NCI-H510A treated with DMSO at 0.1 percent for 48 hours (cell line): Measurements from ENCODE around the gene DPYSL4.
A peak's percentile ranks its signal among the peaks of the same experiment; 100 is the strongest.

Experiments
- DNase-seq: peaks from one replicate; lab custom pipeline; 2025; lab: John Stamatoyannopoulos, UW

Gene DPYSL4

GRCh38 chr10:132228616-132229015, 41.9 kb downstream of the DPYSL4 start:
- DNase-seq, result no peak

DNA sequence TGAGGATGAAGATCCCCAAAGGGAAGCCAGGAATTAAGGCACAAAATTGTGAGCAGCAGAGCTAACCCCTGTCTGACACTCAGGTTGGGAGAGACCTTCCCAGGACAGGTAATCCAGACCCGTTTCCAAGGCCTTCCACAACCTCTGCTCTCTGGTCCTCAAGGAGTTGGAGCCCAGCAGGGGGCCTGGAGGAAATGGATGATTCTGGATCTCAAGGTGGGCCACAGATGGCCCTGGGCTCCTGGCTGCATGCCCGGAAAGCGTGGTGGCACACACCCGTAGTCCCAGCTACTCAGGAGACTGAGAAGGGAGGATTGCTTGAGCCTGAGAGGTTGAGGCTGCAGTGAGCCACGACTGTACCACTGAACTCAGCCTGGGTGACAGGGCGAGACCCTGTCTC, 42.3 kb downstream of the DPYSL4 start:
- no peak for DNase-seq

DNA sequence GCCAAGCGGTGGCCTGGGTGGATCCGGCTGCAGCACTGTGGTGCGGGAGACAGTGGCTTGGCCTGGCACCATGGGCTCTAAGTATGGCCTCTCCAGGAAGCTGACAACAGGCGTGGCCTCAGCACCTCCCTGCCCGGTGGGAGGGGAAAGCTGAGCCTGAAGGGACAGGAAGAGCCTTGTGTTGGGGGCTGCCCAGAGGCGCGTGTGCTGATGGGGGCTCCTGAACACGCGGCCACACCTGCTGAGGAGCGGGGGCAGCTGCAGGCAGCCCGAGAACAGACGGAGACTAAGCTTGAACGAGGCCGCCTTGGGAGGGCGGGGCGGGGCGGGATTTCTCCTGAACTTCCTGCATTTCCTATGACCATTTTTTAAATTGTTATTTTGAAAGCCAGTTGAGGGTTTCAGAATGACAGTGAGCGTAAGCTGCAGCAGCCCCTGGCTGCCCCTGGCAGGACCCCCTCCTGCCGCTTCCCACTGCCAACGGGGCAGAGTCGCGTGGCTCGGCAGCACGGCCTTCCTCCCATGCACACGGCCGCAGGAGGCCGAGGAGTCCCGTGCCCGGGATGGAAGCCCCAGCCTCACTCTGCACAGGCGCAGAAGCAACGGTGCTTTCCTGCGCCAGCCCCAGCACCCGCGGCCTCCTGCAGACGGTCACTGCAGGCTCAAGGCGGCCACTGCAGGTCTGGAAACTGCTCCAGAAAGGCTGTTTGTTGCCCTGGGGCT, 43.2 kb downstream of the DPYSL4 start:
- DNase-seq, result no peak

DNA sequence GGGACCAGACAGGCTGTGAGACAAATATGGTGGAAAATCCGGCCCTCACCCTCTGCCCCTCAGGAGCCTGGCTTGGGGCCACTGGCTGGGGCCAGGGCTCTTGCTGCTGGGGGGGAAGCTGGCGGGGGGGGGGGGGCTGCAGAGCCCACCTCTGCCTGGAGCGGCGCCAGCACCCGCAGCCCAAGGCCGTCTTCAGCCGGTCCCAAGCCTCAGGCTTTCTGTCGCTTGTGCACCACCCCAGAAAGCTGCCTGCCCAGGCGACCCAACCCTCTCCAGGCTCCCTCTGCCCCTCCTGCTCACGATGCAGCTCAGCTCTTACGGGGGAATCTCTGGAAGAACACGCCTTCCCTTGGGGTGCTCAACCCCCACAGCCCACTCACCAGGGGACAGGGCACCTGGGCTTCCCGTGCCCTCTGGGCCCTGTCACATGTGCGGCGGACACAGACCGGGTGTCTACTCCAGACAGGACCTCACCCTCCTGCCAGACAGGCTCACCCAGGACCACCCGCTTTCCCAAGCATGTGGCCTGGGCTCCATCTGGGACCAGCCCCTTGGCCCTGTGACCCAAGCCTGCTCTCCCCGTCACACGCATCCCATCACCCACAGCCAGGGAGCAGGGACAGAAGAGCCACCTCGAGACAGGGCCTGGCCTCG, 43.9 kb downstream of the DPYSL4 start:
- no peak for DNase-seq

GRCh38 chr10:132231656-132232022, 44.9 kb downstream of the DPYSL4 start:
- no peak for DNase-seq

GRCh38 chr10:132232023-132232951, 45.5 kb downstream of the DPYSL4 start:
- DNase-seq, result peak; percentile 88

DNA sequence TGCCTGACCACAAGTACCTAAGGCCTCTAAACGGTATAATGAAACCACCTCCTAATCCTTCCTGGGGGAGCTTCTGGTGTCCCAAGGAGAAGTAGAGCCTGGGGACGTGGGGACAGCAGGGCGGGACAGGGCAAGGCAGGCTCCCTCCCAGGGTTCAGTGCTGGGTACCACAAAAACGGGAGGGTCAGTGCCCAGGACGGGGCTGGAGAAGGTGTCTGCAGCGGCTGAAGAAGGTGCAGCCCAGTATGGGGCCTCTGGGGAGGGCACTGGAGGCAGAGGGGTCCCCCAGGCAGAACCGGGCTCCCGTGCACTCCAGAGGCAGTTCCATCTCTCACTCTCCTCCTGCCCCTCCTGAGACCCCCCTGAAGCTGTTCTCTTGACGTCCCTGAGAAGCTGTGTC, 46.2 kb downstream of the DPYSL4 start:
- DNase-seq, result no peak

DNA sequence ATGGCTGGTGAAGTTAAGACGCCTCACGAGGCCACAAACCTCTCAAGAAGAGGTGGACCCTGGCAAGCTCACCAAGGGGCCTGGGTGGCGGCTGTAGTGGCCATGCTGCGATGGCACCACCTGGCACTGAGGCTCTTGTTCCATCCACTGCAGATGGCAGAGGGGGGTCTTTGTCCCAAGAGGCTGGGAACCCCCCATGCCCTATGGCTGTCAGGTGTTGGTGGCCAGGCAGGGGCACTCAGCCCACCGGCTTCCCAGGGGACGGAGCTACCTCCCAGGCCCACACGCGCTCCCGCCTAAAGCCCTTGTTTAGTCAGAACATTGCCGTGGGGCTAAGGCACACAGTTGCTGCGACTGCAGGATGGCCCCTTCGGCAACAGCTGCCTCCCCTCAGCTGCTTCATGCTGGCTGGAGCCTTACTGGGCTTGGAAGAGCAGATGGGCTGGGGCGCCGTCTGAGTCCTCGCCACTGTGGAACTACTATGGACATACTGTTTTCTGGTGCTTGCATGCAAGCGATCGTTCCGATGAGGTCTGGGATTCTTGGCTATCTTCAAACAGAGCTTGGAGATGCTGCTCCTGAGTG, 46.8 kb downstream of the DPYSL4 start:
- DNase-seq, result no peak

- no peak for DNase-seq
Measured at GRCh38 chr10:132234860-132235259, 48.1 kb downstream of the DPYSL4 start.

- DNase-seq, result no peak
Measured at GRCh38 chr10:132236161-132236560, 49.4 kb downstream of the DPYSL4 start.

- no peak for DNase-seq
Measured at GRCh38 chr10:132236881-132237280, 50.1 kb downstream of the DPYSL4 start.

GRCh38 chr10:132237396-132237795, 50.6 kb downstream of the DPYSL4 start:
- no peak for DNase-seq

- no peak for DNase-seq
Measured at GRCh38 chr10:132237871-132238270, 51.1 kb downstream of the DPYSL4 start.

DNA sequence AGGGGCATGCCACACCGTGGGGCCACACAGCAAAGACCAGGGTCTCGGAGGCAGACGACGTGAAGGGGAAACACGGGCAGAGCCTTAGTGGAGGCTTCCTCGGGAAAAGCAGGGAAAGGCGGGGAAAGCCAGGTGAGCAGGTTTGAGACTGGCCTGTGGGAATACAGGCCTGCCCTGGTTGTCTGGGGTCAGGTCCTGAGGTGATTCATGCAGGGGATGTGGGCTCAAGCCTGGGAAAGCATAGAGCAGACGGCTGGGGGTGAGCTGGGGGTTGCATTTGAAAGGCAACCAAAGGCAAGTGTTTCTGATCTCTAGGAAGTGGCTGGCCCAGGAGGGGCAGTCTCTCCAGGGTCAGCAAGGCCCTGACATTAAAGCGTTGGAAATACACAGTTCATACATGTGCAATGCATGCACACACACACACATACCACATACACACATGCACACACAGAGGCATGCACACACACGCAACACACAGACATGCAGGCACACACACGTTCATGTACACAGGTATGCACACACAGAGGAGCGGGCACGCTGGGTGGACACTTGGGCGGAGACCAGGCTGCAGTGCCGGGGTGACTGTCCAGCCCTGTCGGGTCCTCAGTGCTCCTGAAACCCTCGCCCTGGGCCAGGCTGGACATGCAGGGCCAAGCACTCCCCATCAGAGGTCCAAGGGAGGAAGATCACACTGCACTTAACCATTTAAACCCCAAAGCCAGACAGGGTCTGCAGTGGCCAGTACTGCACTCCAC, 51.8 kb downstream of the DPYSL4 start:
- DNase-seq, result no peak

DNA sequence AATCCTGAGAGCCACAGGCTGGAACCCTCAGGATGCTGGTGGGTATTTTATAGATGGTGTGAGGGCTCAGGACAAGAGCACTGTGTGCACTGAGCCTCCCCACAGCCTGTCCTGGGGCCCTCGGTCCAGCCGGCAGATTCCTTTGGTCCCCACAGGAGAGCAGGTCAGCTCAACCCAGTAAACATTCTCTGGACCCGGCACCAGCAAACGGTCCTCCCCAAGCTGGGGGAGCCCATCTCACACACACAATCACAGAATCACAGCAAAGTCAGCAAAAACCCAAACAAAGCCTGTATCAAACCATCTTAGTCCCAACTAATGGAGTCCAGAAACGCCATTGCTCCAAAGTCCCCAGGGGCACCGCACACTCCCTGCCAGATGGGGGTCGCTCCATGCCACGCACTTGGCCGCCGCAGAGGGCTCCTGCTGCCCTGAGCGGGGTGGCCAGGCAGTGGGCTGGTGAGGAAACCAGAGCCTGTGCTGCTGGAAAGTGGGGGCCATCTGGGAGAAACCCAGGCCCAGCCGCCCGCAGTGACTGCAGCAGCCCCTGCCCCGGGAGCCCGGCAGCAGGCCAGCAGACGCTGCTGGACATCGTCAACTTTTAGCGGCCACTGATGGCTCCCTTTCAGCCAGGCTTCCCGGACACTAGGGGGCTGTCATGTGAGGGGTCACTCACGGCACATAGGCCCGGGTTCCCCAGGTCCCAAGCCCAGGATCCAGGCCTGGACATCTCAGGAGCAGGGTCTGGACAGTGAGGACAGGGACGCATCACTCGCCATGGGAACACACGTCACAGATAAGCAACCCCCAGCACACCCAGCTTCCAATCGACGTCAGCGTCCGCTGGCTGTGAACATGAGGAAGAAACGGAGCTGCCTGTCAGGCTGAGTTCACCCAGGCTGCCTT, 52.6 kb downstream of the DPYSL4 start:
- no peak for DNase-seq

DNA sequence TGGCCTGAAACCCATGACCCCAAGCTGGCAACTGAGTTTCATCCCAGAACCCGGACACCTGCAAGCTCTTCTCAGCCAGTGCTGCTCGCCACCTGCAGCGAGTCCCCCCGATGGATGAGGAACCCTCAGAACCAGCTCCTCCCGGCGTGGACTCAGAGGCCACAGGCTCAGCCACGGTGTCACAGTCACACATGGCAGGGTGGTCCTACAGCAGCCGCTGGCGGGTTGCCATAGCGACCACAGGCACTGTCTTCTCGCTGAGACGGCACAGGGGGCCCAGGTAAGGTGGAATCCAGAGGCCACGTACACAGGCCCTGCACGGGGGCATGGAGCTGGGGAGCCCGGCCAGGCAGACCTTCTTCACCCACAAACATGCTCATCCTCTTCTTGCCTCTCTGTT, 53.4 kb downstream of the DPYSL4 start:
- no peak for DNase-seq

DNA sequence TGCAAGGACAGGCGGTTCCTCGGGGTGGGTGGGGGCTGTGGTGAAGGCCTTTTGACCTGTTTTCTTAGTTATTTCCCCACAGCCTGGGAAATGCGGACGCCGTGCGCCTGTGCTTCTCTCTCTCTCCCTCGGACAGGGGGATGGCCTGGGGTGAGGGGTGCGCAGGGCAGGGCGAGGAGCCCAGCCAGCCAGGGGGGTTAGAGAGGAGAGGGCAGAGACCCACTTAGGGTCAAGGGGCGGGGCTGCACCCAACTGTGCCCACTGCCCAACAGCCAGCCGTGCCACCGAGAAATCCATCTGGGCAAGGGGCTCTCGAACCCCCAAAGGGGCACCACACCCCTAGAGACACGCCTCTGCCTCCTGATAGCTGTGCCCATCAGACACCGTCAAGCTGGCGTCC, 53.8 kb downstream of the DPYSL4 start:
- DNase-seq, result no peak

DNA sequence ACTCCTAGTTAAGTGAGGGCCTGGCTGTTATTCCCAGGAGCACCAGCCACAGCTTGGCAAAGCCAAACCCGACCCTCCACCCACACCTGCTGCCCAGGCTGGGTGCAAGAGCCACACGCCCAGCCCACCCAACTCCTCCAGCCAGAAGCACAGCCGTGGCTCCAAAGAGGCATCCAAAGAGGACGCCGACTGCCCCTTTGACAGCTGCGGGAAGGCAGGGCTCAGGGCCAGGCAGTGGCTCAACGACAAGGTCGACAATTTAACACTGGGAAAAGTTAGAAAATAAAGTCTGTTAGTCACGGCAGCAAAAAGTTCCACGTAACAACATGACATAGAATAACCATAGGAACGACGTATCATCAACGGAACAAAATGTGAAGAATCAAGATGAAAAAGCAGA, 54.3 kb downstream of the DPYSL4 start:
- no peak for DNase-seq

DNA sequence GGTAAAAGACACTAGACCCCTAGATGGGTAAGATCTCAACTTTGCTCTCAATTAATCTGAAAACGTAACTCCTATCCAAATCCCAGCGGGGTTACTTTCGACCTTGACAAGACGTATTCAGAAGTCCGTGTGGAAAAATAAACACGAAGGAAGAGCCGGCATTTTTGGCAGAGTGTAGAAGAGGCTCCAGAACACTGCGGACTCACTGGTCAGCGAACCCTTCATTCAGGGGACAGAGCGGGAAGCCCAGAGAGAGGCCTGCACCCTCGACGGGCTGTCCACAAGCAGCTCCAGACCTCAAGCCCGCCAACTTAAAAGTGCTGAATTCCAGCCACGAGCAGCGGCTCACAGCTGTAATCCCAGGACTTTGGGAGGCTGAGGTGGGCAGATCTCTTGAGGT, 54.7 kb downstream of the DPYSL4 start:
- no peak for DNase-seq

DNA sequence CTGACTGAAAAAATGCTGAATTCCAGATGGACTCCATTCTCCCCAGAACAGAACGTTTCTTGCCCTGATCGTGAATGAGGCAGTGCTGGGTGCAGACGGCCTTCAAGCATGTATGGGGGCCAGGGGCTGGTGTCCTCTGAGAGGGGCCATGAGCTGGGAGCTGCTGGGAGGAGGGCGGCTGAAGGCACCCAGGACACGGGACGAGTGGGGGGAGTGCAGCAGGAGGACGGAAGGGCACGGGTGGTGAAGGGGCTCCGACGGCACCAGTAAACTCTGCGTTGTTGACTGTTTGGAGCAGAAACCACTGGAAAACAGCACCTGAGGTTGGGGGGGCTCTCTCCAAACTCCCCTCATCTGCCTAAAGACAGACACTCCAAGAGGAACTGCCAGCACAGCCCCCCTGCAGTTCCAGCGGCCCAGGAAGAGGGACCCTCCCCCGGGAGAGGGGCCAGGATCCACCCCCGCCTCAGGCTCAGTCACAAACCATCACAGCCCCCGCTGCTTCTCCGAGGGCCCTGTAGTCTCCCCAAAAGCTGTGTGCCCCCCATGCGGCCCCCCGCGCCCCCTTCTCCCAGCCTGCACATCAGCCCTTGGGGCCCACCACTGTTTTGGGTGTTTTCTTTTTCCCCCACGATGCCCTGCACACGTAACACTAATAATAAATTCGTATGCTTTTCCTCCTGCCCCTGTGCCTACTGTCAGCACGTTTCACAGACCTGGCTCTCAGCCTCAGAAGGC, 55.5 kb downstream of the DPYSL4 start:
- DNase-seq, result no peak
